Naive thymus-derived CD4-positive, alpha-beta T cell (primary cell): ENCODE measurements around the gene CIITA. TPM values are rescaled to one million over a fixed set of nuclear protein-coding genes. Genes with fewer than 3 reads are reported as not detected.
"Not testable (repeated sequence)": the region's sequence is repeated elsewhere in the genome, so short reads cannot be mapped to it uniquely, and the experiment has no call there.

Source experiments
- ATAC-seq: fragments of 150-1000 bp; cut with Tn5 transposase; 2 replicates; pipeline ENCODE4 v1.10.0; 2021; ENCODE audit warnings: mild to moderate bottlenecking, moderate library complexity
- CTCF ChIA-PET: fragments of 350-600 bp; sonication (Branson Sonifier 250); formaldehyde crosslinking; loops from one replicate; lab custom pipeline; 2021; ENCODE audit warnings: antibody characterized with exemption; lab: Charles Lee
- POLR2A ChIA-PET: fragments of 350-600 bp; sonication (Branson Sonifier 250); formaldehyde crosslinking; loops from one replicate; lab custom pipeline; 2021; ENCODE audit warnings: antibody characterized with exemption, inconsistent platforms; lab: Charles Lee
- DNase-seq, 9 donors: peaks; one replicate each; pipeline versions ENCODE4 v3.0.0 to v3.0.0-alpha.2; 2020 to 2022; ENCODE audit warnings: mixed read lengths in 1 of 9
- H3K27ac ChIP-seq: one replicate; pipeline ENCODE4 v1.7.0; 2013; ENCODE audit warnings: mild to moderate bottlenecking, low read depth, low read length, moderate library complexity
- H3K27me3 ChIP-seq, 2 donors: one replicate each; pipeline ENCODE4 v1.7.0; 2013; ENCODE audit warnings: low read length in 2 of 2, mild to moderate bottlenecking in 2 of 2, moderate library complexity in 2 of 2; ENCODE audit not compliant: control insufficient read depth in 2 of 2, insufficient read depth in 2 of 2
- H3K36me3 ChIP-seq, 3 experiments: 1 replicate in 2 of 3; 2 replicates in 1 of 3; pipeline ENCODE4 v1.7.0; 2013; ENCODE audit warnings: low read length in 3 of 3, mild to moderate bottlenecking in 3 of 3, moderate library complexity in 1 of 3; ENCODE audit not compliant: insufficient read depth in 3 of 3, control insufficient read depth in 2 of 3
- H3K4me1 ChIP-seq, 2 donors: one replicate each; pipeline ENCODE4 v1.7.0; 2013; ENCODE audit warnings: low read length in 2 of 2, mild to moderate bottlenecking in 2 of 2, moderate library complexity in 1 of 2; ENCODE audit not compliant: control insufficient read depth in 2 of 2, insufficient read depth in 2 of 2
- H3K4me3 ChIP-seq: 2 replicates; pipeline ENCODE4 v1.7.0; 2013; ENCODE audit warnings: mild to moderate bottlenecking, low read length
- H3K9me3 ChIP-seq, 3 experiments: 1 replicate in 2 of 3; 2 replicates in 1 of 3; pipeline ENCODE4 v1.7.0; 2013; ENCODE audit warnings: low read length in 3 of 3; ENCODE audit not compliant: control insufficient read depth in 2 of 3
- H3K27ac Mint-ChIP-seq, 9 donors: one replicate each; pipeline ENCODE4 v1.8.0; 2020 to 2022; ENCODE audit warnings: mixed read lengths in 9 of 9, mild to moderate bottlenecking in 8 of 9, moderate library complexity in 5 of 9, inconsistent platforms in 2 of 9
- H3K27me3 Mint-ChIP-seq, 5 donors: one replicate each; pipeline ENCODE4 v1.8.0; 2021 to 2022; ENCODE audit warnings: mixed read lengths in 5 of 5, mild to moderate bottlenecking in 1 of 5
- H3K36me3 Mint-ChIP-seq, 5 donors: one replicate each; pipeline ENCODE4 v1.8.0; 2020 to 2022; ENCODE audit warnings: mixed read lengths in 5 of 5, mild to moderate bottlenecking in 3 of 5, inconsistent platforms in 1 of 5
- H3K4me1 Mint-ChIP-seq, 7 donors: one replicate each; pipeline ENCODE4 v1.8.0; 2020 to 2022; ENCODE audit warnings: mixed read lengths in 7 of 7, mild to moderate bottlenecking in 3 of 7, inconsistent platforms in 1 of 7
- H3K4me3 Mint-ChIP-seq, 10 donors: one replicate each; pipeline ENCODE4 v1.8.0; 2020 to 2022; ENCODE audit warnings: mild to moderate bottlenecking in 10 of 10, mixed read lengths in 10 of 10, moderate library complexity in 6 of 10, inconsistent platforms in 2 of 10
- H3K9me3 Mint-ChIP-seq, 11 donors: one replicate each; pipeline ENCODE4 v1.8.0; 2020 to 2022; ENCODE audit warnings: mixed read lengths in 11 of 11, mild to moderate bottlenecking in 4 of 11, inconsistent platforms in 1 of 11, moderate library complexity in 1 of 11
- intact Hi-C, 2 donors: fragments of 100-400 bp; cut with micrococcal nuclease; formaldehyde crosslinking; loops; one replicate each; pipeline ENCODE4 v1.15.1; 2023
- polyA plus RNA-seq, 2 donors: library from polyadenylated mRNA; unstranded; fragments of 300-500 nt; fragmentation: Illumina TruSeq; gene quantifications; one replicate each; pipeline ENCODE4 v1.2.3, GENCODE V29; 2021
- total RNA-seq, 6 experiments: library from RNA in 5 of 6; stranded (reverse) in 5 of 6; gene quantifications; 1 replicate in 5 of 6; 2 replicates in 1 of 6; pipeline ENCODE4 v1.2.3 and lab custom pipeline; 2021 to 2026

Gene CIITA
- total and polyA plus RNA-seq, 7 experiments from 2014 or later = 0.12 to 72.1 (median 1.7) TPM

DNA sequence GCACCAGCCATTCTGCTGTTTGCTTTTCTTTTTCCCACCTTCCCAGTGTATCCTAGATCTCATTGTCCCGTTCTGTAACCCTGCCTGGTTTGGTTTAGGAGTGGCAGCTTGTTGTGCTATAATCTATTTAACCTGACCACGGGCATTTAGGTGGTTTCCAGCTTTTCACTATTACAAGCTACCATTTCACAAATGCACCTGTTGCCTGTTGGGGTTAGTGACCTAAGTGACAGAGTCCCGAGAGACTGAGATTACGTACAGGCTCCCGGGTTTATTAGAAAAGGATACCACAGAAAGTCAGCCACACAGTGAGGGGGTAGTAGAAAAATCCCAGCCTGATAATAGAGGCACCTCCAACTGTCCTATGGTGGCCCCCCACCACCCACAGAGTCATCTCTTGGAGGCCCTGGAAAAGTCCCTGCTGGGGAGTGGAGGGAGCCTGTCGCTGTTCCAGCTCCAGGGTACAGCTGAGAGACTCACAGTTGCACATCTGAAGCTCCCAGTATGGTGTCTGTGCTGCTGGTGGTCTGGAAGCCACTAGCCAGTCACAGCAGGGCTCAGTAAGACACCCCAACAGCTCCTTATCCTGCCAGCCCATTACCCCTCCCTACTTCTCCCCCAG lies 88.5 kb downstream of the CIITA start:
- intact Hi-C loops = loop anchor here (2.0 kb wide), 4 partner anchors 291 to 1103 kb away; partner anchors contain the start of gene SOCS1 (in 1 of the 2)
- Mint-ChIP-seq H3K27me3 (no peaks in the 10 kb centered on the region), H3K9me3 (no peaks in the 10 kb centered on the region), H3K27ac (peak overlapping the region in 8 of 9 donors; percentile 12 to 91 (median 48)), H3K4me1 (peaks cover 15 to 67% (median 28%) of the 10 kb centered on the region in 7 donors), H3K4me3 (peak overlapping the region in 1 of 10 donors; percentile 83), H3K36me3 (peaks cover 0 to 41% (median 8%) of the 10 kb centered on the region in 5 donors)
- DNase-seq (peak in 1 of 9 donors; percentile 50), ATAC-seq (peak; percentile 14)
- Histone ChIP-seq H3K4me1 (peaks cover 11 to 18% of the 10 kb centered on the region in 2 donors), H3K27me3 (no peaks in the 10 kb centered on the region), H3K4me3 (no peak overlapping the region), H3K27ac (no peak overlapping the region), H3K9me3 (no peaks in the 10 kb centered on the region), H3K36me3 (peaks cover 5 to 51% (median 6%) of the 10 kb centered on the region in 3 experiments)
- ChIA-PET CTCF (interaction anchor here (1.0 to 4.0 kb wide), 10 partner anchors 11 to 1131 kb away, joined by 3 to 18 read pairs (median 6); partner anchors contain the start of gene SOCS1), POLR2A (interaction anchor here (0.9 to 2.0 kb wide), 2 partner anchors 21 to 290 kb away, joined by 3 to 7 read pairs; partner anchors contain the start of genes CLEC16A and SOCS1)

GRCh38 chr16:10966129-10966528 lies 89.1 kb downstream of the CIITA start:
- peaks cover 11 to 18% of the 10 kb centered on the region in 2 donors for H3K4me1 ChIP-seq
- H3K36me3 ChIP-seq = peaks cover 5 to 51% (median 6%) of the 10 kb centered on the region in 3 experiments
- ATAC-seq (no peak), DNase-seq (no peak)
- ChIA-PET POLR2A (no interaction called here), CTCF (interaction anchor here (1.3 kb wide), 1 partner anchor 289 kb away, joined by 3 read pairs; no protein-coding TSS in a partner anchor)
- H3K27me3 Mint-ChIP-seq = no peaks in the 10 kb centered on the region
- no peaks in the 10 kb centered on the region for H3K27me3 ChIP-seq
- intact Hi-C loops = no loop called here
- no peaks in the 10 kb centered on the region for H3K9me3 ChIP-seq
- peak overlapping the region in 6 of 9 donors; percentile 12 to 91 (median 43) for H3K27ac Mint-ChIP-seq
- no peak overlapping the region for H3K4me3 ChIP-seq
- peaks cover 14 to 71% (median 28%) of the 10 kb centered on the region in 7 donors for H3K4me1 Mint-ChIP-seq
- no peak overlapping the region for H3K27ac ChIP-seq
- peaks cover 0 to 42% (median 6%) of the 10 kb centered on the region in 5 donors for H3K36me3 Mint-ChIP-seq
- H3K4me3 Mint-ChIP-seq = peak overlapping the region in 2 of 10 donors; percentile 4 to 26
- no peaks in the 10 kb centered on the region for H3K9me3 Mint-ChIP-seq

DNA sequence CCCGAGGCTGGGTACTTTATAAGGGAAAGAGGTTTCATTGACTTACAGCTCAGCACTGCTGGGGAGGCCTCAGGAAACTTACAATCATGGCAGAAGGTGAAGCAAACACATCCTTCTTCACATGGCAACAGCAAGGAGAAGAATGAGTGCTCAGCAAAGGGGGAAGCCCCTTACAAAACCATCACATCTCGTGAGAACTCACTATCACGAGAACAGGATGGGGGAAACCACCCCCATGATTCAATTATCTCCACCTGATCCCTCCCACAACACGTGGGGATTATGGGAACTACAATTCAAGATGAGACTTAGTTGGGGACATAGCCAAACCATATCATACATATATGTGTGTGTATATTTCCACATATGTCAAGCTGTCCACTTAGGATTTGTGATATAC lies 89.6 kb downstream of the CIITA start:
- H3K9me3 ChIP-seq, POLR2A ChIA-PET, ATAC-seq, H3K27me3 ChIP-seq, H3K4me3 ChIP-seq, H3K27me3 Mint-ChIP-seq, intact Hi-C loops, H3K9me3 Mint-ChIP-seq, H3K27ac ChIP-seq: not testable (repeated sequence)
- CTCF ChIA-PET = interaction anchor here (2.4 kb wide), 1 partner anchor 331 kb away, joined by 9 read pairs; no protein-coding TSS in a partner anchor
- peaks cover 13 to 76% (median 28%) of the 10 kb centered on the region in 7 donors for H3K4me1 Mint-ChIP-seq
- peaks cover 11 to 18% of the 10 kb centered on the region in 2 donors for H3K4me1 ChIP-seq
- H3K36me3 ChIP-seq = peaks cover 5 to 53% (median 6%) of the 10 kb centered on the region in 3 experiments
- peak in 1 of 9 donors; percentile 22 for DNase-seq
- peak overlapping the region in 1 of 10 donors; percentile 26 for H3K4me3 Mint-ChIP-seq
- H3K36me3 Mint-ChIP-seq = peaks cover 0 to 43% (median 9%) of the 10 kb centered on the region in 5 donors
- H3K27ac Mint-ChIP-seq = peak overlapping the region in 4 of 9 donors; percentile 23 to 69 (median 64)

GRCh38 chr16:10967986-10968385 lies 91.0 kb downstream of the CIITA start:
- H3K27ac Mint-ChIP-seq = peak overlapping the region in 2 of 9 donors; percentile 30 to 39
- DNase-seq = no peak
- H3K27ac ChIP-seq = no peak overlapping the region
- no peaks in the 10 kb centered on the region for H3K27me3 ChIP-seq
- H3K4me1 Mint-ChIP-seq = peaks cover 16 to 80% (median 38%) of the 10 kb centered on the region in 7 donors
- no peaks in the 10 kb centered on the region for H3K27me3 Mint-ChIP-seq
- no peaks in the 10 kb centered on the region for H3K9me3 ChIP-seq
- ChIA-PET CTCF (interaction anchor here (1.2 to 6.4 kb wide), 5 partner anchors 289 to 429 kb away, joined by 3 to 29 read pairs (median 6); partner anchors contain the start of gene SOCS1), POLR2A (no interaction called here)
- intact Hi-C loops = no loop called here
- H3K36me3 ChIP-seq = peaks cover 0 to 45% (median 5%) of the 10 kb centered on the region in 3 experiments
- H3K4me3 Mint-ChIP-seq = no peak overlapping the region
- no peak for ATAC-seq
- peaks cover 11 to 18% of the 10 kb centered on the region in 2 donors for H3K4me1 ChIP-seq
- H3K36me3 Mint-ChIP-seq = peaks cover 4 to 40% (median 11%) of the 10 kb centered on the region in 5 donors
- H3K9me3 Mint-ChIP-seq = no peaks in the 10 kb centered on the region
- H3K4me3 ChIP-seq = no peak overlapping the region

GRCh38 chr16:10968498-10968897 lies 91.5 kb downstream of the CIITA start:
- no peak for ATAC-seq
- no peak overlapping the region for H3K27ac ChIP-seq
- Mint-ChIP-seq H3K4me1 (peaks cover 14 to 80% (median 38%) of the 10 kb centered on the region in 7 donors), H3K36me3 (peaks cover 7 to 40% (median 15%) of the 10 kb centered on the region in 5 donors), H3K27me3 (no peaks in the 10 kb centered on the region), H3K4me3 (no peak overlapping the region), H3K27ac (peak overlapping the region in 1 of 9 donors; percentile 65), H3K9me3 (no peaks in the 10 kb centered on the region)
- H3K4me3 ChIP-seq = no peak overlapping the region
- H3K4me1 ChIP-seq = peaks cover 11 to 18% of the 10 kb centered on the region in 2 donors
- POLR2A ChIA-PET = interaction anchor here (1.3 kb wide), 1 partner anchor 287 kb away, joined by 3 read pairs; the partner anchor contains the start of gene SOCS1
- CTCF ChIA-PET = interaction anchor here (1.2 to 6.4 kb wide), 5 partner anchors 288 to 428 kb away, joined by 3 to 29 read pairs (median 6); partner anchors contain the start of gene SOCS1
- no peak for DNase-seq
- peaks cover 0 to 43% (median under 1%) of the 10 kb centered on the region in 3 experiments for H3K36me3 ChIP-seq
- intact Hi-C loops = no loop called here
- H3K27me3 ChIP-seq = no peaks in the 10 kb centered on the region
- no peaks in the 10 kb centered on the region for H3K9me3 ChIP-seq

DNA sequence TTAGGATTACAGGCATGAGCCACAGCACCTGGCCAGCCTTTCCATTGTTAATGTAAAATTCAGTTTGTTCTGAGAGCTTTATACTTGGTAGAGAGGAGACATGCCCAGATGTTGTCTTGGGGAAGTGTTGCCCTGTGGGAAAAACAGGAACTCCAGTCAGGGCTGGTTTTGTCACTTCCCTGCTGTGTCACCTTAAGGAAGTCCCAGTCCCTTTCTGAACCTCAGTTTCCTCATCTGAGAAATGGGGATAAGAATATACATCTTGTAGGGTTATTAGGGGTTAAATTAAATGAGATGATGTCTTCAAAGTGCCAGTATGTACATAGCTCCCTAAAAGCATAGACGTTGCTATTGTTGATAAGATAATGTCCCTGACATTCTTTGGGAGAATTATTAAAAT lies 92.6 kb downstream of the CIITA start:
- Histone ChIP-seq H3K27ac (no peak overlapping the region), H3K4me1 (peaks cover 5 to 11% of the 10 kb centered on the region in 2 donors), H3K4me3 (no peak overlapping the region), H3K27me3 (no peaks in the 10 kb centered on the region), H3K36me3 (peaks cover 0 to 45% (median 0%) of the 10 kb centered on the region in 3 experiments), H3K9me3 (no peaks in the 10 kb centered on the region)
- ATAC-seq = no peak
- intact Hi-C loops = loop anchor here in 1 of 2 donors (2.0 kb wide), 1 partner anchor 17 kb away; no protein-coding TSS in a partner anchor
- no peaks in the 10 kb centered on the region for H3K9me3 Mint-ChIP-seq
- H3K27me3 Mint-ChIP-seq = no peaks in the 10 kb centered on the region
- H3K4me3 Mint-ChIP-seq = no peak overlapping the region
- H3K36me3 Mint-ChIP-seq = peaks cover 7 to 43% (median 17%) of the 10 kb centered on the region in 5 donors
- DNase-seq = no peak
- peak overlapping the region in 1 of 9 donors; percentile 32 for H3K27ac Mint-ChIP-seq
- H3K4me1 Mint-ChIP-seq = peaks cover 8 to 76% (median 29%) of the 10 kb centered on the region in 7 donors
- POLR2A ChIA-PET = interaction anchor here (0.6 to 1.3 kb wide), 2 partner anchors 286 to 945 kb away, joined by 3 read pairs; partner anchors contain the start of gene SOCS1
- CTCF ChIA-PET = interaction anchor here (1.3 to 6.4 kb wide), 3 partner anchors 287 to 389 kb away, joined by 7 to 29 read pairs (median 9); partner anchors contain the start of gene SOCS1
